Neuronal stem cell (in vitro differentiated cells): ENCODE data around the gene EVA1A.

Source experiments
- DNase-seq: peaks from one replicate; pipeline ENCODE4 v3.0.0-alpha.2; 2013; ENCODE audit warnings: low spot score
- H2AFZ ChIP-seq: one replicate; pipeline ENCODE4 v1.6.1; 2013; ENCODE audit warnings: mild to moderate bottlenecking, low read length, inconsistent platforms
- H2AK5ac ChIP-seq: 2 replicates; pipeline ENCODE4 v1.6.1; 2013; ENCODE audit warnings: low read depth, mild to moderate bottlenecking, inconsistent platforms, low read length, moderate library complexity, mixed read lengths
- H2BK120ac ChIP-seq: 2 replicates; pipeline ENCODE4 v1.6.1; 2013; ENCODE audit warnings: low read depth, mild to moderate bottlenecking, inconsistent platforms, low read length, moderate library complexity, mixed read lengths
- H2BK12ac ChIP-seq: one replicate; pipeline ENCODE4 v1.6.1; 2013; ENCODE audit warnings: low read length, inconsistent platforms
- H2BK15ac ChIP-seq: 2 replicates; pipeline ENCODE4 v1.6.1; 2013; ENCODE audit warnings: mild to moderate bottlenecking, low read length, inconsistent platforms, mixed read lengths
- H2BK5ac ChIP-seq: one replicate; pipeline ENCODE4 v1.6.1; 2013; ENCODE audit warnings: inconsistent platforms, mild to moderate bottlenecking, low read length, moderate library complexity
- H3K14ac ChIP-seq: one replicate; pipeline ENCODE4 v1.6.1; 2013; ENCODE audit warnings: low read length, inconsistent platforms
- H3K18ac ChIP-seq: 2 replicates; pipeline ENCODE4 v1.6.1; 2013; ENCODE audit warnings: low read length, inconsistent platforms
- H3K23ac ChIP-seq: 2 replicates; pipeline ENCODE4 v1.6.1; 2013; ENCODE audit warnings: low read depth, mild to moderate bottlenecking, mixed read lengths, low read length, inconsistent platforms; ENCODE audit not compliant: poor library complexity
- H3K27ac ChIP-seq: replicated peaks from 3 replicates; pipeline ENCODE4 v1.5.1; 2013; ENCODE audit warnings: low read length, inconsistent platforms
- H3K27me3 ChIP-seq, 3 experiments: 2 replicates each; pipeline ENCODE4 v1.6.1; 2013; ENCODE audit warnings: low read length in 3 of 3, mild to moderate bottlenecking in 2 of 3, inconsistent platforms in 1 of 3, low read depth in 1 of 3, mixed read lengths in 1 of 3, moderate library complexity in 1 of 3; ENCODE audit not compliant: control insufficient read depth in 3 of 3, insufficient read depth in 3 of 3
- H3K36me3 ChIP-seq, 2 donors: replicated peaks in 1 of 2; 2 replicates each; pipeline ENCODE4 v1.6.1; 2013; ENCODE audit warnings: low read length in 2 of 2; ENCODE audit not compliant: control insufficient read depth in 2 of 2, insufficient read depth in 2 of 2
- H3K4ac ChIP-seq: 2 replicates; pipeline ENCODE4 v1.6.1; 2013; ENCODE audit warnings: inconsistent platforms, mild to moderate bottlenecking, low read length, moderate library complexity
- H3K4me1 ChIP-seq, 2 donors: 1 replicate in 1 of 2; 2 replicates in 1 of 2; pipeline ENCODE4 v1.6.1; 2013; ENCODE audit warnings: low read length in 2 of 2, low read depth in 1 of 2; ENCODE audit not compliant: control insufficient read depth in 2 of 2, insufficient read depth in 1 of 2
- H3K4me2 ChIP-seq: one replicate; pipeline ENCODE4 v1.6.1; 2013; ENCODE audit warnings: mild to moderate bottlenecking, low read length, inconsistent platforms; ENCODE audit not compliant: insufficient read depth, poor library complexity, severe bottlenecking
- H3K4me3 ChIP-seq, 2 donors: 2 replicates each; pipeline ENCODE4 v1.5.1; 2013; ENCODE audit warnings: low read length in 2 of 2, mild to moderate bottlenecking in 2 of 2, inconsistent platforms in 1 of 2, moderate library complexity in 1 of 2
- H3K79me1 ChIP-seq: one replicate; pipeline ENCODE4 v1.6.1; 2013; ENCODE audit warnings: low read depth, mild to moderate bottlenecking, inconsistent platforms, low read length, moderate library complexity
- H3K9ac ChIP-seq: one replicate; pipeline ENCODE4 v1.6.1; 2013; ENCODE audit warnings: mild to moderate bottlenecking, low read depth, low read length, inconsistent platforms; ENCODE audit not compliant: poor library complexity
- H3K9me3 ChIP-seq, 2 donors: replicated peaks in 1 of 2; 2 replicates each; pipeline versions ENCODE3 to v1.6.1; 2013; ENCODE audit warnings: low read length in 2 of 2, mild to moderate bottlenecking in 2 of 2, inconsistent platforms in 1 of 2, low read depth in 1 of 2, mixed read lengths in 1 of 2, moderate library complexity in 1 of 2; ENCODE audit not compliant: control insufficient read depth in 2 of 2, insufficient read depth in 1 of 2
- H4K8ac ChIP-seq: one replicate; pipeline ENCODE4 v1.6.1; 2013; ENCODE audit warnings: low read depth, mild to moderate bottlenecking, inconsistent platforms, low read length, moderate library complexity
- H4K91ac ChIP-seq: one replicate; pipeline ENCODE4 v1.6.1; 2013; ENCODE audit warnings: low read length, low read depth, mild to moderate bottlenecking, inconsistent platforms; ENCODE audit not compliant: poor library complexity
- WGBS, 2 donors: extraction: QIAGEN DNeasy Blood & Tissue Kit; methylation state at CpG; one replicate each; pipeline ENCODE4 v1.1.7; 2013; ENCODE audit warnings: missing lambda C conversion rate in 2 of 2, mixed read lengths in 1 of 2; ENCODE audit not compliant: insufficient read length in 2 of 2, insufficient replicate concordance in 1 of 2; ENCODE audit errors: extremely low coverage in 2 of 2; 5-methylcytosine and 5-hydroxymethylcytosine counted together

Gene EVA1A

DNA sequence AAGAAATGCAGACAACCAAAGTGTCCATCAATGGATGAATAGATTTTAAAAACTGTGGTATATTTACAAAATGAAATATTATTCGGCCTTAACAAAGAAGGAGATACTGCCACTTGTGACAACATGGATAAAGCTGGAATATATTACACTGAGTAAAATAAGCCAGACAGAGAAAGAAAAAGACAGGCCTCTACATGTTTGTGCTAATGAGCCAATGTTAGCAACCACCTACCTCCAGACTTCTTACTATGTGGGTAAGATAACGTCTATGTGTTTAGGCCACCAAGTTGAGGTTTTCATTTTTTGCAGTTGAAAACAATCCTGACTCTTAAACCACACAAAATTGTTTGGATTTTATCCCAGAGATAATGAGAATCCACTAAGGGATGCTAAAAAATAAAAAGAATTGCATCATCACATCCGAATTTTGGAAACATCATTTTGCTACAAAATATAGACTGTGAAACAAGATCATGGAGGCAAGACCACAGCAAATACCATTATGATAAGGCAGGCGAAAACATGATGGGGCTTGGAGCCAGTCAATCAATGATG, 47.0 kb downstream of the EVA1A start:
- no CpG with 5 or more reads among the region's 4 CpGs for whole genome bisulfite sequencing, 2 donors
- H4K8ac ChIP-seq = no peak overlapping the region

DNA sequence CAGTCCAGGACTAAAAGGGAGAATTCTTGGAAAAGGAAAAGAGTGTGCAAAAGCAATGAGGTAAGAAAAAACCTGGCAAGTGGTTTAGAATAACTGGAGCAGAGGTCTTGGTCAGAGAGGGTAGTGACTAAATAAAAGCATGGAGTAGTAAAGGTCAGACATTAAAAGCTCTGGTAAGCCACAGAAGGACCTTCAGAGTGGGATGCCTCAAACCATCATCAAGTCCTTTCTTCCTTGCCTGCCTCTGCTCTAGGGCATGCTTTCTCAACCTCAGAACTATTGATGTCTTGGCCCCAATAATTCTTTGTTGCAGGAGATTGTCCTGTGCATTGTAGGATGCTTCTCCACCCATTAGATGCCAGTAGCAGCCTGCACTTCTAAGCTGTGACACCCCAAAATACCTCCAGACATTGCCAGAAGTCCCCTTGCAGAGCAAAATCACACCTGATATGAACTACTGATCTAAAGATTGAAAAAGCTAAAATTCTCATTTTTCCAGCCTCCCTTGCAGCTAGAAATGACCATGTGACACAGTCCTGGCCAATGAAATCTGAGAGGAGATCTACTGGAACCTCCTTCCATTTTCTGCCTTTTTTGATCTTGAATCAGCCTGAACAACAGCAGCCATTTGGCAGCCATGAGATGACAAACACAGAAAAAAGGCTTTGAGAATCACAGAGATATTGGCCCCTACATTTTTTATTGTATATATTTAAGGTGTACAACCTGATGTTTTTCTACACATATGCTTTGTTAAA, 48.1 kb downstream of the EVA1A start:
- DNase-seq = no peak
- Histone ChIP-seq H3K14ac (no peak overlapping the region), H3K4me3 (no peak overlapping the region), H2AFZ (no peak overlapping the region), H2BK15ac (no peak overlapping the region), H3K4me1 (no peaks in the 10 kb centered on the region), H3K4me2 (no peak overlapping the region), H3K18ac (no peak overlapping the region), H4K91ac (no peak overlapping the region), H3K27ac (no peak overlapping the region), H3K36me3 (no peaks in the 10 kb centered on the region), H4K8ac (no peak overlapping the region), H3K9ac (no peak overlapping the region), H2BK120ac (no peak overlapping the region), H2BK12ac (no peak overlapping the region), H2BK5ac (no peak overlapping the region), H3K9me3 (peaks cover 9 to 10% of the 10 kb centered on the region in 2 donors), H3K27me3 (no peaks in the 10 kb centered on the region), H3K79me1 (no peaks in the 10 kb centered on the region), H3K4ac (no peak overlapping the region), H3K23ac (no peak overlapping the region), H2AK5ac (no peak overlapping the region)

More for the DNA sequence above, 47.0 kb downstream of the EVA1A start:
- H3K79me1 ChIP-seq = no peaks in the 10 kb centered on the region
- no peak overlapping the region for H4K91ac ChIP-seq
- no peak overlapping the region for H3K9ac ChIP-seq
- no peaks in the 10 kb centered on the region for H3K36me3 ChIP-seq
- H3K18ac ChIP-seq = no peak overlapping the region
- H2BK120ac ChIP-seq = no peak overlapping the region
- no peak overlapping the region for H3K27ac ChIP-seq
- no peaks in the 10 kb centered on the region for H3K27me3 ChIP-seq
- H2BK15ac ChIP-seq = no peak overlapping the region
- no peak overlapping the region for H3K14ac ChIP-seq
- H3K9me3 ChIP-seq = peaks cover 9 to 10% of the 10 kb centered on the region in 2 donors
- no peak overlapping the region for H3K4ac ChIP-seq
- H2BK12ac ChIP-seq = no peak overlapping the region
- H3K4me1 ChIP-seq = no peaks in the 10 kb centered on the region
- H2AFZ ChIP-seq = no peak overlapping the region
- no peak overlapping the region for H3K4me2 ChIP-seq
- no peak overlapping the region for H2AK5ac ChIP-seq
- H3K23ac ChIP-seq = no peak overlapping the region
- DNase-seq = no peak
- no peak overlapping the region for H2BK5ac ChIP-seq
- no peak overlapping the region for H3K4me3 ChIP-seq

DNA sequence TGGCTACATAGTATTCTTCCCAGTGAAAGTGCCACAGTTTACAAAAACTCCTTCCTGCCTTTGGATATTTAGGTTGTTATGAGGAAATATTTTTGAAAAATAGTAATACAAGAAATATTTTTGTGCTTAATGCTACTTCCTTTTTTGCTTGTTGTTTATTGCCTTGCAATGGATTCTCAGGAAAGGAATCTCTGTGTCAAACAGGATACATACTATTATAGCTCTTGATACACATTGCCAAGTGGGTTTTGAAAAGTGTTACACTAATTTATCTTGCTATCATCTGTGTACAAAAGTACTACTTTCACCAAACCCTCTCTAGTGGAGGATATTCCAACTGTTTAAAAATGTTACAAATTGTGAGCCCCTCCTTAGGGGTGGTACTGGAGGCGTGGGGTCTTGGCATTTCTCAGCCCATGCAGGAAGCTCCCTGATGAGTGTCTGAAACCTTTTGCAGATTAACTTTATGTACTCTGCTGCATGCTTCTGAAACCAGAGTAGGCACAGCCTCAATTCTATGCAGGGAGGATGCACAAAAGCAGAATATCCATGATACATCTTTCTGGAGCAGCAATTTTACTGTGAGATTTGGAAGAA, 54.5 kb downstream of the EVA1A start:
- Histone ChIP-seq H3K36me3 (no peaks in the 10 kb centered on the region), H4K8ac (no peak overlapping the region), H3K4me2 (no peak overlapping the region), H3K4ac (no peak overlapping the region), H3K27me3 (no peaks in the 10 kb centered on the region), H3K9me3 (peaks cover 0 to 5% of the 10 kb centered on the region in 2 donors), H2AK5ac (no peak overlapping the region), H3K4me3 (no peak overlapping the region), H3K14ac (no peak overlapping the region), H3K79me1 (no peaks in the 10 kb centered on the region), H3K4me1 (peaks cover 0 to 4% of the 10 kb centered on the region in 2 donors), H2BK5ac (no peak overlapping the region), H3K18ac (no peak overlapping the region), H3K27ac (no peak overlapping the region), H3K23ac (no peak overlapping the region), H2BK120ac (no peak overlapping the region), H2AFZ (no peak overlapping the region), H2BK12ac (no peak overlapping the region), H4K91ac (no peak overlapping the region), H3K9ac (no peak overlapping the region), H2BK15ac (no peak overlapping the region)
- DNase-seq = no peak
- WGBS, 2 donors = no CpG with 5 or more reads among the region's 1 CpG

DNA sequence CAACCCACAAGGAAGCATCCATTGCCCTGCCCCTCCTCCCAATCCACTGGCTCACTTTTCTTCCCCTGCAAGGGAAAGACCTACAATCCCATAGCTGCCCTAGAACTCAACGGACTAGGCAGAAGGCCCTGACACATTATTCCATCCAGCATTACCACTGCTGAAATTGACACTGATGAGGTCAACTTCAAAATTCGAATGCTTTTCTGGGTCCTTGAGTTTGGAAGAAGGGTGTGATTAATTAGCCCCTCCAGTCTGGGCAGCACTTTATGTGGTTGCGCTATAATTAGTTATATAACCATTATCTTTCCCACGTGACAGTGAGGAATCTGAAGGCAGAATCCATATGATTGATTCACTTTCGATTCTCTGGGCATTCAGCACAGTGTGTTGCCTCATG, 55.7 kb downstream of the EVA1A start:
- no CpG with 5 or more reads among the region's 5 CpGs for WGBS, 2 donors
- Histone ChIP-seq H3K14ac (no peak overlapping the region), H2BK5ac (no peak overlapping the region)

More for the DNA sequence above, 55.7 kb downstream of the EVA1A start:
- no peak overlapping the region for H3K23ac ChIP-seq
- no peak overlapping the region for H2BK15ac ChIP-seq
- H3K18ac ChIP-seq = no peak overlapping the region
- no peak overlapping the region for H4K91ac ChIP-seq
- H3K79me1 ChIP-seq = no peaks in the 10 kb centered on the region
- DNase-seq = no peak
- H2AK5ac ChIP-seq = no peak overlapping the region
- peaks cover 0 to 10% of the 10 kb centered on the region in 2 donors for H3K4me1 ChIP-seq
- no peaks in the 10 kb centered on the region for H3K36me3 ChIP-seq
- H2BK12ac ChIP-seq = no peak overlapping the region
- H3K9ac ChIP-seq = no peak overlapping the region
- H3K27ac ChIP-seq = no peak overlapping the region
- H3K27me3 ChIP-seq = no peaks in the 10 kb centered on the region
- H3K4me3 ChIP-seq = no peak overlapping the region
- no peak overlapping the region for H4K8ac ChIP-seq
- H3K9me3 ChIP-seq = peaks cover 0 to 5% of the 10 kb centered on the region in 2 donors
- no peak overlapping the region for H3K4ac ChIP-seq
- no peak overlapping the region for H3K4me2 ChIP-seq
- H2BK120ac ChIP-seq = no peak overlapping the region
- no peak overlapping the region for H2AFZ ChIP-seq
